ENCODE results near the gene EFTUD2.

EFTUD2 gene

GRCh38 chr17:44925731-44926697, 26.8 kb upstream of the EFTUD2 start:
- DNase-seq = no peak

- no peak for DNase-seq
Measured at GRCh38 chr17:44924107-44924544, 24.9 kb upstream of the EFTUD2 start.

GRCh38 chr17:44922746-44923470, 23.7 kb upstream of the EFTUD2 start:
- DNase-seq = no peak

- no peak for DNase-seq
Measured at GRCh38 chr17:44922136-44922535, 22.9 kb upstream of the EFTUD2 start.

GRCh38 chr17:44921122-44921882, 22.1 kb upstream of the EFTUD2 start:
- DNase-seq = no peak

- DNase-seq = no peak
Measured at GRCh38 chr17:44920565-44920940, 21.3 kb upstream of the EFTUD2 start.

- DNase-seq = peak; percentile 11 to 28 (median 16)
Measured at GRCh38 chr17:44919885-44920564, 20.8 kb upstream of the EFTUD2 start.

- DNase-seq = no peak
Measured at GRCh38 chr17:44919411-44919810, 20.2 kb upstream of the EFTUD2 start.

GRCh38 chr17:44918006-44918405, 18.8 kb upstream of the EFTUD2 start:
- no peak for DNase-seq

GRCh38 chr17:44917456-44917855, 18.2 kb upstream of the EFTUD2 start:
- no peak for DNase-seq

- DNase-seq = no peak
Measured at GRCh38 chr17:44916781-44917241, 17.6 kb upstream of the EFTUD2 start.

GRCh38 chr17:44915862-44916780, 16.9 kb upstream of the EFTUD2 start:
- no peak for DNase-seq

- no peak for DNase-seq
Measured at GRCh38 chr17:44915321-44915726, 16.1 kb upstream of the EFTUD2 start, which contains the start of gene GFAP. Gene GFAP (minus strand): TSS chr17:44915500. CDS start chr17:44915486, 14 bp downstream.

- no peak for DNase-seq
Measured at GRCh38 chr17:44914698-44915271, 15.5 kb upstream of the EFTUD2 start.

- DNase-seq = no peak
Measured at GRCh38 chr17:44914148-44914547, 14.9 kb upstream of the EFTUD2 start.

GRCh38 chr17:44913676-44914075, 14.4 kb upstream of the EFTUD2 start:
- DNase-seq = no peak

- DNase-seq = no peak
Measured at GRCh38 chr17:44912763-44913544, 13.7 kb upstream of the EFTUD2 start.

GRCh38 chr17:44911133-44912001, 12.1 kb upstream of the EFTUD2 start:
- DNase-seq = peak in 3 of 4 experiments; percentile 11 to 26 (median 24)

Data from activated CD4-positive, CD25-positive, alpha-beta regulatory T cell (primary cell).